ENCODE results near the gene PPM1G. TPM values are rescaled to one million over a fixed set of nuclear protein-coding genes. Genes with fewer than 3 reads are reported as not detected.

PPM1G gene
- total RNA-seq: 10 to 100 TPM; 50.1 to 78.9 (median 60.6) TPM
- 100 to 1,000 TPM in 1 of 3 donors, 10 to 100 TPM in 2; 51.0 to 107 (median 54.7) TPM for polyA plus RNA-seq
- long read RNA-seq, donor 1, transcript PPM1G-201 (10 exons, 2,311 nt): major isoform, 16 of 23 reads
- long read RNA-seq, donor 1, partial matches to known transcripts: 7 of 23 reads
- long read RNA-seq, donor 1, other reads (novel, unspliced or antisense): 0 of 23 reads
- long read RNA-seq, donor 2, partial matches to known transcripts: 5 of 9 reads
- long read RNA-seq, donor 2, other reads (novel, unspliced or antisense): 0 of 9 reads
- long read RNA-seq, donor 3, transcript PPM1G-201 (10 exons, 2,311 nt): major isoform, 8 of 20 reads
- long read RNA-seq, donor 3, partial matches to known transcripts: 12 of 20 reads
- long read RNA-seq, donor 3, other reads (novel, unspliced or antisense): 0 of 20 reads
- long read RNA-seq, donor 4, transcript PPM1G-201 (10 exons, 2,311 nt): major isoform, 37 of 83 reads
- long read RNA-seq, donor 4, partial matches to known transcripts: 45 of 83 reads
- long read RNA-seq, donor 4, other reads (novel, unspliced or antisense): 1 of 83 reads
- long read RNA-seq, donor 5, transcript PPM1G-201 (10 exons, 2,311 nt): major isoform, 228 of 243 reads
- long read RNA-seq, donor 5, partial matches to known transcripts: 4 of 243 reads
- long read RNA-seq, donor 5, other reads (novel, unspliced or antisense): 11 of 243 reads
- long read RNA-seq, donor 6, transcript PPM1G-201 (10 exons, 2,311 nt): major isoform, 22 of 64 reads
- long read RNA-seq, donor 6, partial matches to known transcripts: 38 of 64 reads
- long read RNA-seq, donor 6, other reads (novel, unspliced or antisense): 4 of 64 reads
- long read RNA-seq, donor 7, partial matches to known transcripts: 6 of 11 reads
- long read RNA-seq, donor 7, other reads (novel, unspliced or antisense): 0 of 11 reads
- long read RNA-seq, donor 8, transcript PPM1G-201 (10 exons, 2,311 nt): major isoform, 20 of 26 reads
- long read RNA-seq, donor 8, partial matches to known transcripts: 5 of 26 reads
- long read RNA-seq, donor 8, other reads (novel, unspliced or antisense): 0 of 26 reads
- long read RNA-seq, donor 9, partial matches to known transcripts: 126 of 139 reads
- long read RNA-seq, donor 9, other reads (novel, unspliced or antisense): 9 of 139 reads
- long read RNA-seq, donor 10, transcript PPM1G-201 (10 exons, 2,311 nt): major isoform, 5 of 5 reads
- long read RNA-seq, donor 10, partial matches to known transcripts: 0 of 5 reads
- long read RNA-seq, donor 10, other reads (novel, unspliced or antisense): 0 of 5 reads

GRCh38 chr2:27409321-27410073 lies at the start of gene PPM1G:
Gene PPM1G (minus strand): TSS chr2:27409591. CDS start chr2:27409422, 169 bp downstream.
- Histone ChIP-seq H3K4me1 (replicated peaks in 1 of 2) (peaks cover 10 to 28% of the 10 kb centered on the region in 2 donors), H3K27ac (peak within 1 kb of the TSS; percentile 76 to 89 (median 82)), H3K36me3 (replicated peaks in 1 of 2) (no peaks in the 10 kb centered on the region), H3K4me3 (peak within 1 kb of the TSS; percentile 43 to 93 (median 64)), H3K9me3 (replicated peaks in 1 of 3) (no peaks in the 10 kb centered on the region), H3K27me3 (no peaks in the 10 kb centered on the region)
- 1 to 3% (median 2%) methylated on average over 17 to 82 of the region's 82 CpGs for WGBS, 4 donors
- peak; percentile 93 to 97 (median 96) for DNase-seq
- intact Hi-C loops (cut with DNase I): no loop called here
- TF ChIP-seq CTCF (IDR thresholded peaks at IDR 0.05): no peak
- peak in 1 of 2 donors; percentile 61 for TF ChIP-seq POLR2A (IDR thresholded peaks at IDR 0.05)

GRCh38 chr2:27453968-27454367 lies 44.6 kb upstream of the PPM1G start:
- H3K4me1 ChIP-seq (replicated peaks in 1 of 2): no peaks in the 10 kb centered on the region
- intact Hi-C loops (cut with DNase I): no loop called here
- TF ChIP-seq CTCF (IDR thresholded peaks at IDR 0.05) (no peak), POLR2A (IDR thresholded peaks at IDR 0.05) (no peak)
- WGBS, 4 donors: 87 to 97% (median 92%) methylated on average over 4 to 7 of the region's 7 CpGs
- peaks cover 0 to 68% of the 10 kb centered on the region in 2 donors for H3K36me3 ChIP-seq (replicated peaks in 1 of 2)
- no peak overlapping the region for H3K27ac ChIP-seq
- no peak for DNase-seq
- H3K9me3 ChIP-seq (replicated peaks in 1 of 3): no peaks in the 10 kb centered on the region
- no peaks in the 10 kb centered on the region for H3K27me3 ChIP-seq
- H3K4me3 ChIP-seq: no peak overlapping the region

- peaks cover 0 to 63% of the 10 kb centered on the region in 2 donors for H3K36me3 ChIP-seq (replicated peaks in 1 of 2)
- no peak overlapping the region for H3K4me3 ChIP-seq
- H3K4me1 ChIP-seq (replicated peaks in 1 of 2): no peaks in the 10 kb centered on the region
- intact Hi-C loops (cut with DNase I): no loop called here
- H3K27me3 ChIP-seq: no peaks in the 10 kb centered on the region
- H3K27ac ChIP-seq: no peak overlapping the region
- DNase-seq: no peak
- 43 to 92% (median 66%) methylated on average over 1 of the region's 1 CpG for WGBS, 4 donors
- no peaks in the 10 kb centered on the region for H3K9me3 ChIP-seq (replicated peaks in 1 of 3)
- TF ChIP-seq POLR2A (IDR thresholded peaks at IDR 0.05) (no peak), CTCF (IDR thresholded peaks at IDR 0.05) (no peak)
These were observed 41.7 kb upstream of the PPM1G start for GRCh38 chr2:27451095-27451494.
